ENCODE measurements around the gene COL5A2.

Gene COL5A2

DNA sequence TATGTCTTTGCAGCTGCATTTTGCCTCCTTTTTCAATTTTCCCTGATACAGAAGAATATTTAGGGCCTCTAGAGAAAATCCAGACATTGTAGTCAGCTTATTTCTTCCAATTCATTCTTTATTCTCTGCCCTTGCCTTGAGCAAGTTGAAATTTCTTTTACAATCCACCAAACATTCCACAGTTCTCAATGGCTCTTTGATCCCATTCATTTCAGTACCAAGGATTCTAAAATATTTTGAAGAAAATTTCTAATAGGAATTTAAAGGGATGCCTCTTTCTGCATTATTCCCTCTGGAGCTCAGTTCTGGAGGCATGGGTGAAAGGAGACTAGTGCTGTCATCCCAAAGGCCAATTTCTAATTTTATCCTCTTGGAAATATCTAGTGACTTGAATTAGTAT is 61.2 kb downstream of the COL5A2 start:
- H3K9ac ChIP-seq (ENCODE audit: low read length): no peak overlapping the region
- no peaks in the 10 kb centered on the region for H3K27me3 ChIP-seq (ENCODE audit: control insufficient read depth, insufficient read depth, low read length)
- no peak overlapping the region for H3K4me3 ChIP-seq (ENCODE audit: low read length)
- no peaks in the 10 kb centered on the region for H3K9me3 ChIP-seq (ENCODE audit: control insufficient read depth, low read depth, low read length)
- no peak overlapping the region for H3K27ac ChIP-seq (ENCODE audit: low read length)
- H3K4me1 ChIP-seq (ENCODE audit: control insufficient read depth, low read depth, low read length): no peaks in the 10 kb centered on the region
- no peaks in the 10 kb centered on the region for H3K36me3 ChIP-seq (ENCODE audit: control insufficient read depth, low read depth, low read length)

DNA sequence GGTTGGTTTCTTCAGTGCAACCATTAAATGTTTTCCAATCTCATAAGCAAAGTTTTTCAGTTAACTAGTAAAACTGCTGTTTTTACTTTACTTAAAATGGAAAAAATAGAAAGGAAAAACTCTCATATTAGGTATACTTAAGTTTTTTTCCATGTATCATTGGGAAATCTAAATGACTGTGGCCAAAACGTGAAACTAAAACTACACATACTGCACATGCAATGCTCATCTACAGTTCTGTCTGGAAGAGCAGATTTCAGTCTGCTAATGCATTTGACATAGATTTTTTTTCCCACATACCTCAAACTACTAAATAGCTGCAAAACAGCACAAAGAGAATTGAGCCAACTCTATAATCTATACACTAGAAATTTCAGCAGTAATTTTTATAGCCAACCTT is 62.6 kb downstream of the COL5A2 start:
- H3K27me3 ChIP-seq (ENCODE audit: control insufficient read depth, insufficient read depth, low read length): no peaks in the 10 kb centered on the region
- no peak overlapping the region for H3K9ac ChIP-seq (ENCODE audit: low read length)
- no peak overlapping the region for H3K4me3 ChIP-seq (ENCODE audit: low read length)
- H3K27ac ChIP-seq (ENCODE audit: low read length): no peak overlapping the region
- no peaks in the 10 kb centered on the region for H3K4me1 ChIP-seq (ENCODE audit: control insufficient read depth, low read depth, low read length)
- no peaks in the 10 kb centered on the region for H3K9me3 ChIP-seq (ENCODE audit: control insufficient read depth, low read depth, low read length)
- no peaks in the 10 kb centered on the region for H3K36me3 ChIP-seq (ENCODE audit: control insufficient read depth, low read depth, low read length)

DNA sequence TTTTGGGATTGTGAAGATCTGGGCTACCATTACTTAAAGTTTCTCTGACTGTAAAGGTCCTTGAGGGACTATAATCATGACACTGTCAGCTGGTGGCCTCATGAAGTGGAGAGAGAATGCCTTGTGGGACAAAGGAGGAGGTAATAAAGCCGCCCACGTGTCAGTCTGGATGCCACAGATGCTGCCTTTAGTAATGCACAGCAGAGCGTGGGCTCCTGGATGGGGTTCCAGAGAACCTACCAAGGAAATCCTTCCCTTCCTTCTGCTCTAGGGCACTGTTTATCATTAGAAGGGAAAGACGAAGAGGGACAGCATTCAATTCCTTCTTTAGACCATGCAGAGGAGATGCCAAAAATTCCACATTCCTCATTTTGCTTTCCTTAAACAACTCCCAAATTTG is 63.5 kb downstream of the COL5A2 start:
- no peak overlapping the region for H3K4me3 ChIP-seq (ENCODE audit: low read length)
- no peak overlapping the region for H3K27ac ChIP-seq (ENCODE audit: low read length)
- H3K4me1 ChIP-seq (ENCODE audit: control insufficient read depth, low read depth, low read length): no peaks in the 10 kb centered on the region
- H3K27me3 ChIP-seq (ENCODE audit: control insufficient read depth, insufficient read depth, low read length): no peaks in the 10 kb centered on the region
- no peaks in the 10 kb centered on the region for H3K9me3 ChIP-seq (ENCODE audit: control insufficient read depth, low read depth, low read length)
- H3K36me3 ChIP-seq (ENCODE audit: control insufficient read depth, low read depth, low read length): no peaks in the 10 kb centered on the region
- H3K9ac ChIP-seq (ENCODE audit: low read length): no peak overlapping the region

DNA sequence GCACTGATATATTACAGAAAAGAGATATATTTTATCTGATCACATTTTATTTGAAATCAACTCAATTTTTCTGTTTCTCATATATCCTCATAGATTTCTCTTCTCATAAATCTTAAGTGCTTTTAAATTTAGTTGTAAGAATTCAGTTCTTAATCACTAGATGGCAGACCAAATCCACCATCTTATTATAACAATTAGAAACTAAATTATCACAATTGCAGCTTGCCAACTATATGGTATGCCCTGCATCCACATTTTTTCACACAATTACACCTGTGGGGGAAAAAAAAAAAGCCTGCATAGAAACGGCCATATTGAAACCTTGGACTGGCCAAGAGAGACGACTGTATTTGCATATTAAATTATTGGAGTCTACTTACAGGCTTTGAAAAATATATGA is 64.4 kb downstream of the COL5A2 start:
- Histone ChIP-seq H3K36me3 (ENCODE audit: control insufficient read depth, low read depth, low read length) (no peaks in the 10 kb centered on the region), H3K9ac (ENCODE audit: low read length) (no peak overlapping the region), H3K4me3 (ENCODE audit: low read length) (no peak overlapping the region), H3K27me3 (ENCODE audit: control insufficient read depth, insufficient read depth, low read length) (no peaks in the 10 kb centered on the region), H3K27ac (ENCODE audit: low read length) (no peak overlapping the region), H3K4me1 (ENCODE audit: control insufficient read depth, low read depth, low read length) (no peaks in the 10 kb centered on the region), H3K9me3 (ENCODE audit: control insufficient read depth, low read depth, low read length) (no peaks in the 10 kb centered on the region)

DNA sequence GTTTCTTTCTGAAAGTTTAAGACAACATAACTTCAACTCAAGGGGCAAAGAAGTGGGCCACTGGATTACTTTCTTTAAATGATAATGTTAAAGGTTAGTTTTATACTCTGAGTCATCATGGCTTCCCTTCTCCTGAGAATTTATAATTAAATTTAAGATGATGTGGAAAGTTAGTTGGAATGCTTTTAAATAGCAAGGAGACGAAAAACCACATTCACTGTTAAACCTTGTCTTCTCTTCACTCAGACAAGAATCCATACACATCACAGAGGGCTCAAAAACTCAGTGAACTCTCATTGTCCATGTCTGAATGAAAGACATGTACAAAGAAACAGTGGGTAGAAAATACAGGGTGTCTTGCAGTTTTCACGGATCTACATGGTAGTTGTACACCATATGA is 65.6 kb downstream of the COL5A2 start:
- Histone ChIP-seq H3K9ac (ENCODE audit: low read length) (no peak overlapping the region), H3K27ac (ENCODE audit: low read length) (no peak overlapping the region), H3K9me3 (ENCODE audit: control insufficient read depth, low read depth, low read length) (no peaks in the 10 kb centered on the region), H3K4me1 (ENCODE audit: control insufficient read depth, low read depth, low read length) (no peaks in the 10 kb centered on the region), H3K4me3 (ENCODE audit: low read length) (no peak overlapping the region), H3K36me3 (ENCODE audit: control insufficient read depth, low read depth, low read length) (no peaks in the 10 kb centered on the region), H3K27me3 (ENCODE audit: control insufficient read depth, insufficient read depth, low read length) (no peaks in the 10 kb centered on the region)

DNA sequence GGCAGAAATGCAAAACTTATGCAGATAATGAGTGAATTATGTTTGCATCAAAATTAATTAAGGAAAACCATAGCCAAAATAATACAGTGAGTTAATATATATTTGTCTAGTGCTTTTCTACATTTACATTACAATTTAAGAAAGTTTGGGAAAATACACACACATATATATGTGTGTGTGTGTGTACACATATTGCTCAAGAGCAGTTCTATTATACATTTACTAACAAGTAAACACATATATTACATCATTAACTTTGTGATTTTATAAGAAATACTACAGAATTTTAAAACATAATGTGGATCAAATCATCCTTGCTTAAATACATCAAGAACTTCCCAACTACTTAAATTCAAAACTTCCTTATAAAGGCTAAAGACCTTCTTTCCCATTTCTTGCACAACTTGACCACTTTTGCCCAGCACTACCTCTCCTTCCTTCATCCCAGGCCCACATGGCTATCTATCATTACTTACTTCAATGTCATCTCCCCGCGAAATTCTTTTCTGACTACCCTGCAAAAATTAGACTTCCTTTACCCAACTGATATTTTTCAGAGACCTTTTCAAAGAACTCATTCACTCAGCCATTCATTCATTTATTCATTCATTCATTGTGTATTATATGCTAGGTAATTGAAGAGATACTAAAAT is 68.4 kb downstream of the COL5A2 start:
- Histone ChIP-seq H3K9me3 (ENCODE audit: control insufficient read depth, low read depth, low read length) (no peaks in the 10 kb centered on the region), H3K27ac (ENCODE audit: low read length) (no peak overlapping the region), H3K27me3 (ENCODE audit: control insufficient read depth, insufficient read depth, low read length) (no peaks in the 10 kb centered on the region), H3K9ac (ENCODE audit: low read length) (no peak overlapping the region), H3K36me3 (ENCODE audit: control insufficient read depth, low read depth, low read length) (no peaks in the 10 kb centered on the region), H3K4me1 (ENCODE audit: control insufficient read depth, low read depth, low read length) (no peaks in the 10 kb centered on the region), H3K4me3 (ENCODE audit: low read length) (no peak overlapping the region)

DNA sequence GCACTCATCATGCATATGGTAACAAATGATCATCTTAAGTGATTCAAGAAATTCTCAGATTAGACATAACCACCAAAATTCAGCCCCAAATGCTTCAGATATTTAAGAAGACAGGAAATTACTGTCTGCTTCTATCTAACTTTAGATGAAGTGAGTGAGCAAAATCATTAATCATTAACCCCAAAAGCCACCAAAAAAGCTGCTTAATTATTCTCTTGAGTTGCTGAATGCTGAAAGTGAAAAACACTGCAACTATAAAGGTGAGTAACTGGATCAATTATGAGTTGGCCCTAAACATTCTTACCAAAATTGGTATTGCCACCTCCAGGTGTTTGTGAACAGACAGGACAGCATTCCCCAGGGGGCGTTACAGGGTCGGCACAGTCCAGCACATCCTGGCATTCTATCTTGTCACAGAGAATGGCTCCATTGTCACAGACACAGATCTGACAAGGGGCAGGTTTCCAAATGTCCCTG is 69.6 kb downstream of the COL5A2 start:
- Histone ChIP-seq H3K27me3 (ENCODE audit: control insufficient read depth, insufficient read depth, low read length) (no peaks in the 10 kb centered on the region), H3K4me1 (ENCODE audit: control insufficient read depth, low read depth, low read length) (no peaks in the 10 kb centered on the region)

DNA sequence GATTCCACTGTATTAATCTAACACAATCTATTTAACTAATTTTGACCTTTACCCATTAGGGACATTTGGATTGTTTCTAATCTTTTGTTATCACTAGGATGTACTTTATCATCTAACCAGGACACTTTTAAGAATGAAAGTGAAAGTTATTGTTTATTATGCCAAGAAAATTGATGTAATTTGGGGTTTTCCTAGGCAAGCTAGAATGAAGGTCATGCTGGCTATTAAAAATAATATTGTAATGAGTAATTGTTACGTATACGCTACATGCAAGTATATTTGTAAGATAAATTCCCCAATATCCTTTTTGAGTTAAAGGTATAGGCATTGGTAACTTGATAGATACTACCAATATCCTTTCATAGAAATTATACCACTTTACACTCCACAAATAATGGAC is 74.6 kb downstream of the COL5A2 start:
- no peaks in the 10 kb centered on the region for H3K27me3 ChIP-seq (ENCODE audit: control insufficient read depth, insufficient read depth, low read length)
- H3K36me3 ChIP-seq (ENCODE audit: control insufficient read depth, low read depth, low read length): no peaks in the 10 kb centered on the region
- H3K4me3 ChIP-seq (ENCODE audit: low read length): no peak overlapping the region
- no peaks in the 10 kb centered on the region for H3K9me3 ChIP-seq (ENCODE audit: control insufficient read depth, low read depth, low read length)
- H3K9ac ChIP-seq (ENCODE audit: low read length): no peak overlapping the region
- H3K27ac ChIP-seq (ENCODE audit: low read length): no peak overlapping the region
- H3K4me1 ChIP-seq (ENCODE audit: control insufficient read depth, low read depth, low read length): no peaks in the 10 kb centered on the region

More for the DNA sequence above, 69.6 kb downstream of the COL5A2 start:
- Histone ChIP-seq H3K36me3 (ENCODE audit: control insufficient read depth, low read depth, low read length) (no peaks in the 10 kb centered on the region), H3K9ac (ENCODE audit: low read length) (no peak overlapping the region), H3K9me3 (ENCODE audit: control insufficient read depth, low read depth, low read length) (no peaks in the 10 kb centered on the region), H3K27ac (ENCODE audit: low read length) (no peak overlapping the region), H3K4me3 (ENCODE audit: low read length) (no peak overlapping the region)

DNA sequence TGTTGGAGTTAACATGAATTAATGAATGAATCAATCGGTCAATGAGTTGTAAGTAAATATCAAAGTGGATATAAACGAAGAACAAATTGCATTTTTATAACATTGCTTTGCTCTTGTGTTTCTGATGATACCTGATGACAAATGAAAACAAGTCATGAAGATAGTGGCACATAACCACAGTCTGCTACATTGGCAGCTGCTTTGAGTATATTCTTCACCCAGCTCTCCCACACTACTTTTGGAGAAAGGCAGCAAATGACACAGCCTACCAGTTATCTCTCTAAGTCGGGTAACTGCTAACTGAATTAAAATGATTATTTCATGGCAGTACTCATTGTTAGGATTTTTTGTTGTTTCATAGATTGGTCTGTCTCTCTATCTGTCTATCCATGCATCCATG is 76.8 kb downstream of the COL5A2 start:
- no peak overlapping the region for H3K4me3 ChIP-seq (ENCODE audit: low read length)
- no peaks in the 10 kb centered on the region for H3K36me3 ChIP-seq (ENCODE audit: control insufficient read depth, low read depth, low read length)
- H3K27me3 ChIP-seq (ENCODE audit: control insufficient read depth, insufficient read depth, low read length): no peaks in the 10 kb centered on the region
- no peak overlapping the region for H3K9ac ChIP-seq (ENCODE audit: low read length)
- no peak overlapping the region for H3K27ac ChIP-seq (ENCODE audit: low read length)
- H3K4me1 ChIP-seq (ENCODE audit: control insufficient read depth, low read depth, low read length): no peaks in the 10 kb centered on the region
- H3K9me3 ChIP-seq (ENCODE audit: control insufficient read depth, low read depth, low read length): no peaks in the 10 kb centered on the region

DNA sequence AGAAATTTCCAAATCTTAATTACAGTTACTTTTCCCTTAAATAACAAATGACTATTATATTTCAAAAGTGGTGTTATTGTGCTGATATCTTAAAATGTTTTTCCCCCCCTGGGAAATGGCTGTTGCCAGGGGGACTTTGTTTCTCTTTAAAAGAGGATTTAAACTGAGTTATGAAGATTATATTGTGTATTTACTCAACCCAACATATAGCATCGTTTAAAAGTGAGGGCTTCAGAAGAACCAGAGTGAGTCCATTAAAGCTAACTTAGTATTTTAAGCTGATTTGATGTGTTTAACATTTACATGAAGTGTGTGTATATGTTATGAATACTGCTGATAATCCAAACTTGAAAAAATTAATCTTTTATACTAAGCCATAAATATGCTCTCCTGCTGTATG is 81.6 kb downstream of the COL5A2 start:
- Histone ChIP-seq H3K27me3 (ENCODE audit: control insufficient read depth, insufficient read depth, low read length) (no peaks in the 10 kb centered on the region), H3K27ac (ENCODE audit: low read length) (no peak overlapping the region), H3K9ac (ENCODE audit: low read length) (no peak overlapping the region), H3K9me3 (ENCODE audit: control insufficient read depth, low read depth, low read length) (no peaks in the 10 kb centered on the region), H3K4me1 (ENCODE audit: control insufficient read depth, low read depth, low read length) (no peaks in the 10 kb centered on the region), H3K36me3 (ENCODE audit: control insufficient read depth, low read depth, low read length) (no peaks in the 10 kb centered on the region), H3K4me3 (ENCODE audit: low read length) (no peak overlapping the region)

DNA sequence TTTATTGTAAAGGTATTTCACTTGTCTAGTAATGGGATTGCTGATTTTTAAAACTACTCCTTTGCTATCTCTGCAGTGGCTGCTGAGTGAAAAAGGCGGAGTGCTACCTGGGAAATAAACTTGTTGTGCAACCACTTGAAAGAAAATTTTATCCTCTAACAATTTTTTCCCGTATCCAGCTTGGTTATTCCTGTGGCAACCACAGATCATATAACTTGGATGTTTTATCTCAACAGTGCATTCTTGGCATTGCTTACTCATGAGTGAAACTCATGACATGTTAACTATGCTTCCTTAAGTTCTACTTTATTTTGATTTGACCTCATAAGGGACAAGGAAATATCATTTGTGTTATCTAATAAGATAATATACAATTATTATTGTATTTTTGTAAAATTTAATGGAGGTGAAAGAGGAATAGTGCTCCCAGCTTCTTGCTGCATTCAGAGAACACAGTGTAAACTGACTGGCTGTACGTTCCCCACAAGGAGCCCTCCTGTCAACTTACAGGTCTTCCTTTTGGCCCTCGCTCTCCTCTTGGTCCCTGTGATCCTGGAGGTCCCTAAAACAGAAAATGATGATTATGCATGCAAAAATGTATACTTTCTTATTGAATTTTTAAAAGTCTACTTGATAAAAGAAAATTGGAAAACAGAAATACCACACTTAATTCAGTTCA is 82.7 kb downstream of the COL5A2 start:
- H3K4me3 ChIP-seq (ENCODE audit: low read length): no peak overlapping the region
- H3K4me1 ChIP-seq (ENCODE audit: control insufficient read depth, low read depth, low read length): no peaks in the 10 kb centered on the region
- no peaks in the 10 kb centered on the region for H3K36me3 ChIP-seq (ENCODE audit: control insufficient read depth, low read depth, low read length)
- no peak overlapping the region for H3K9ac ChIP-seq (ENCODE audit: low read length)
- H3K27ac ChIP-seq (ENCODE audit: low read length): no peak overlapping the region
- H3K27me3 ChIP-seq (ENCODE audit: control insufficient read depth, insufficient read depth, low read length): no peaks in the 10 kb centered on the region
- H3K9me3 ChIP-seq (ENCODE audit: control insufficient read depth, low read depth, low read length): no peaks in the 10 kb centered on the region

DNA sequence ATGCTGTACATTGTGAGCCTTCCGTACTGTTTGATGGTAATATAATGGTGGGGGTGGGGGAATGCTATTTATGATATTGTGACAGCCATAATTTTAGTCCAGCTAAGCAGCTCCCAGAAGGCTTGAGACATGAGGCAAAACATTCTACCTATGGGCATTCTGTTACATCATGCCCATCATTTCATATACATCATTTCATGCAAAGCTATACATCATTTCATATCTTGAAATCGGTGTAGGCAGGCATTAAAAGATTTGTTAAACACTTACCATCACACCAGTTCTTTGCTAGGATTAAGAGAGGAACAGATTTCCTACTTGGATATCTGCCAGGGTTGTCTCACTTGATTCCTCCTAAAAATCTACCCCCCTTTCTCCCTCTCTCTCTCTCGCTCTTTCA is 84.5 kb downstream of the COL5A2 start:
- H3K9me3 ChIP-seq (ENCODE audit: control insufficient read depth, low read depth, low read length): no peaks in the 10 kb centered on the region
- no peak overlapping the region for H3K9ac ChIP-seq (ENCODE audit: low read length)
- H3K36me3 ChIP-seq (ENCODE audit: control insufficient read depth, low read depth, low read length): no peaks in the 10 kb centered on the region
- no peak overlapping the region for H3K27ac ChIP-seq (ENCODE audit: low read length)
- H3K4me1 ChIP-seq (ENCODE audit: control insufficient read depth, low read depth, low read length): no peaks in the 10 kb centered on the region
- no peak overlapping the region for H3K4me3 ChIP-seq (ENCODE audit: low read length)
- no peaks in the 10 kb centered on the region for H3K27me3 ChIP-seq (ENCODE audit: control insufficient read depth, insufficient read depth, low read length)
